Embryonic facial prominence (tissue), 1 donor: ENCODE results near the gene MCIDAS.

Source experiments
- DNase-seq: peaks from one replicate; pipeline ENCODE4 v3.0.0-alpha.2; 2016; ENCODE audit errors: extremely low spot score

The MCIDAS gene

GRCh38 chr5:55222092-55222984, 4.8 kb downstream of the MCIDAS start:
- DNase-seq, result no peak

DNA sequence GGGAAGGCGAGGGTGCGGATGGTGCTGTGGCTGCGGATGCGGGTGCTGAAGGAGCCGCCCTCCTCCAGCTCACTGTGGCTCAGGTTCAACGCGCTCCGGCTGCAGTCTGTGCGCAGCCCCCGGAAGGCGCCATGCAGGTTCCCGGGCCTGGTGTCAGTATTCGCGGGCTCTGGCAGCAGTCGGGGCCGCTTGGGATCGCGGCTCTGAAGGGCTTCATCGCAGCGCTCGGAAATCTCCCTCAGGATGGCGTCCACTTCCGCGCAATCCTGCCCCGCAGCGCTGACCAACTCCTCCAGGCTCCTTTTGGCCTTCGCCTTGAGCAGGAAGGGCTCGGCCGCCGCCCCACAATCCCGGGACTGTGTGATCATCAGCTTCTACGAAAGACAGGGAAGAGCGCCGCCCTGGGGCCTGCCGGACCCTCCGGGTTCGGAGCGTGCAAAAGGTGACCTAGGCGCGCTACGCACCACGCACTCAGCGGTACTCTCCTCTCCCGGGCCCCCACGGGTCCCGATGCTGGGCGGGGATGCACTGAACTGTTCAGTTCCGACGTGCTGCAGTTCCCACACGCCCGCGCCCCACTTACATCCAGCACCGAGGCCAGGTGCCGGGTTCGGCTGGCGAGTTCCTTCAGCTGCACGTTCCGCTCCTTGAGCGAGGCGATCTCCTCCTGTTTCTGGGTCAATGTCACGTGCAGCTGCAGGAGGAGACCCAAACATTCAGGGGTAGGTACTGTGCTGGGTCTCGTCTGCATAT, 6.5 kb downstream of the MCIDAS start:
- no peak for DNase-seq

GRCh38 chr5:55219770-55220169, 7.3 kb downstream of the MCIDAS start:
- DNase-seq, result no peak

DNA sequence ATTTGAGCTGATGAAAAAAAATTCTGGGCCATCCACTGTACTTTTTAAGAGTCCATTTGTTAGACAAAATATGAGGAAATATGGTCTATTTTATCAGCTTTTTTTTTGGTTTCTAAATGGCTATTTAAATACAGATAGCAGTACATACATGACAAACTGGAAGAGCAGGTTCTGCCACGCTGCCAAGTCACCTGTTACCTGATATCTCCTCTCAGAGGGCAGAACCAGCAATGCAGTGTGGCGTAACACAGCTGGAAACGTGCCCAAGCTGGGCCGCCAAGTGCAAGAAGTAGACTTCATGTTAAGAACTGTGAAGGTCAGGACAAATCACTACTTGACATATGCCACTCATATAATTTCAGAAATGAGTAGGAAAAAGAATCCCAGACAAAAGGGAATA, 8.1 kb downstream of the MCIDAS start:
- DNase-seq, result no peak

DNA sequence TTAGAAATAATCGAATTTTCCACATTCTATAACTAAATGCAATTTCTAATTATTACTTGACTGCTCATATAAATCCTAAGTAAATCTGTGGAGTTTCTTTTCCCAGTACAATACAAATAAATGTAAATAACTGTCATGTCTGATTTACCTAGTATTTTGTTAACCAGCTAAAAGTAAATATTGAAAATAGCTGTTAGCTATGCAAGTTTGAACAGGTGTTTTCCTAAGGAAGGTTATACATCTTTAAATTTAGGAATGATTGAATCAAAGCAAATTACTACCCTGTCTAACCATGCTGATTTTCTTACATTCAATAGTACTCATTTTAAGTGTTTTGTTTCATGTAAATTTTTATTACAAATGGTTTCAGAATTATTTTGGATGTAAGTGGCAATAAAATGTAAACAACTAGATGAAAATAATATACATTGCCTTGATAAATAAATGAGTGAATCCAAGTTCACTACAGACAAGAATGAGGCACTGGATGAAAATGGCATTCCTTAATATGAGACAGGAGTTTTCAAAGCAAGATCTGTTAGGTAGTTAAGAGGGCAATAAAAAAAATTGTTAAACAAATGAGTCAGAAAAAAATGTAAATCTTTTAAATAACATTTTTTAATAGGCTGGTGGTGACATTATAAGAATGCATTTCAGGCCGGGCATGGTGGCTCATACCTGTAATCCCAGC, 15.8 kb downstream of the MCIDAS start:
- DNase-seq, result no peak

- DNase-seq, result no peak
Observed at GRCh38 chr5:55205001-55205400, 22.1 kb downstream of the MCIDAS start.

DNA sequence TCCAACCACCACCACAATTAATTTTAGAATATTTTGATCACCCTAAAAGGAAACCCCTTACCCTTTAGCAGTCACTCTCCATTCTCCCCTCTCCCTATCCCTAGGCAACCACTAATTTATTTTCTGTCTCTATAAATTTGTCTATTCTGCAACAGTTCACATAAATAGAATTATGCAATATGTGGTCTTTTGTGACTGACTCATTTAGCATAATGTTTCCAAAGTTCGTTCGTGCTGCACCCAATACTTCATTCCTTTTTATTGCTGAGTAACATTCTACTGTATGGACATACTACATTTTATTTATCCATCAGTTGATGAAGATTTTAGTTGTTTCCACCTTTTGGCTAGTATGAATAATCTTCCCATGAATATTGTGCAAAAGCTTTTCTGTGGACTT, 36.0 kb downstream of the MCIDAS start:
- no peak for DNase-seq

DNA sequence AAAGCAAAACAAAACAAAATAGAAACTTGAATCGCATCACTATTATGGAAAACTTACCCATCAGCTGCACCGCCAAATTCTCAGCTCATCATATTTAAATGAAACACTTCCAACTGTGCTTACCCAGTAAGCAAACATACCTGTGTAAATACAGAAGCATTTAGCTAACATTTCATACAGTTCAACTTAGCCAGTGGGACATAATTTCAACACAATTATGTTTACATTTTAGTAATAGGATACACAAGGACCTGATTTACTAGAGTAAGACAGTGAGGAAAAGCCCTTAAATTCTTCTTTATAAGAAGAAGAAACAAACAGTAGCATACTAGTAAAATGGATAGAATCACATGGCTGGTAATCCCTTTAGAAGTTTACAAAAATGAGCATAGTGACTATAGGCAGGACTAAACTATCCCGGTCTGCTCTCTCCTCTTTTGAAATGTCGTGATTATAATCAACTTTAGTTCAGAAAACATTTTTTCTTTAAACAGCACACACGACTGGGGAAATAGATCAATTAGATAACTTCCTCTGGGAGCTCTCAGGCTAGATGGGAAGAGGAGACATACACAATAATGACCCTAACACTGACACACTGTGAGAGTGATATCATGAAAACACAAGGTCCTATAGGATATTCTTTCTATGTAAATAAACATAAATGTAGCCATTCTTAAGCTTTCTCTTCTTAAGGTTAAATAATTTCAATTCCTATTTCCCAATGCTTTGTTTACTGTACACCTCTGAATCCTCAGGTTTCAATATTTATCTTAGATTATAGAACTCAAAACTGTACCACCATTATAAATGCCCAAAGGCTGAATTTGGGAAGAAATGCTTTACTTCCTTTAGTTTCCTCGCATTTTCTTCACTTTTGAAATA, 38.2 kb downstream of the MCIDAS start:
- no peak for DNase-seq

DNA sequence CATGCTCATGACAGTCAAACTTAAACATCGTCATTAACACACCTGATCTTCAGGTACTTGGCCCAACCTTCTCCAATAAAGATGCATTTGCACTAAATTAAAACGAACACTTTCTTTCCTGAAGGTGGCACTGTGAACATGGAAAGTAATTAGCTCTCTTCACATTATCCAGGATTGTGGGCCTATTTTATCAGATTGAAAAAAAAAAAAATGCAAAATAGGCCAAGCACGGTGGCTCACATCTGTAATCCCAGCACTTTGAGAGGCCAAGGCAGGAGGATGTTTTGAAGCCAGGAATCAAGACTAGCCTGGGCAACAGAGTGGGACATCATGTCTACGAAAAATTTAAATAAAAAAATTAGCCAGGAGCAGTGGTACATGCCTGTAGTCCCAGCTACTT, 39.7 kb downstream of the MCIDAS start:
- no peak for DNase-seq

GRCh38 chr5:55180016-55180415, 47.1 kb downstream of the MCIDAS start:
- DNase-seq, result no peak

- no peak for DNase-seq
Observed at GRCh38 chr5:55177078-55177477, 50.0 kb downstream of the MCIDAS start.

DNA sequence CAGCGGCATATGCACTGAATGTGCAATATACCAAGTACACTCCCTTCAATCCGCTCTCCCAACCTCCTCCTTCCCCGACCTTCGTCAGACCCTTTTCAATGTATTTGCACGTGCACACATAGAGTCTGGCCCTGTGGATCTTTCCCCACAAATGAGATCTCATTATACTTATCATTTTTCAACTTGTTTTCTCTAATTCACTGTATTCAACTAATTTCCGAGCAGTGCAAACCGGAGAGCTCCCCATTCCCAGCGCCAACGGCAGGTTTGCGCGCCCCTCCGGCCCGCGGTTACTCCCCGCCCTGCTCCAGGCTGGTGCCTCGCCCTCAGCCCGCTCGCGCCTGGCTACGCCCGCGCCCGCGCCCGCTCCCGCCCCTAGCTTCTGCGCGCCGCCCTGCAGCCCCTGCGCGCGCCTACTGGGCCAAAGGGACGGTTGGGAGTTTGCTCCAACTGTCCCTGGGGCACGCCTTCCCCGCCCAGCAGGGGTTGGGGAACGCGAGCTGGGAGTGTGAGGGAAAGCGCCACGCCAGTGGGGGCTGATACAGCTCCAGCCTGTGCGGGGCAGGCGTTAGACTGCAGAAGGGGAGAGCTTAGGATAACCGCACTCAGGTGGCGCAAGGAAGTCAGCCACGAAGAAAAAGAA, 50.8 kb downstream of the MCIDAS start:
- no peak for DNase-seq

DNA sequence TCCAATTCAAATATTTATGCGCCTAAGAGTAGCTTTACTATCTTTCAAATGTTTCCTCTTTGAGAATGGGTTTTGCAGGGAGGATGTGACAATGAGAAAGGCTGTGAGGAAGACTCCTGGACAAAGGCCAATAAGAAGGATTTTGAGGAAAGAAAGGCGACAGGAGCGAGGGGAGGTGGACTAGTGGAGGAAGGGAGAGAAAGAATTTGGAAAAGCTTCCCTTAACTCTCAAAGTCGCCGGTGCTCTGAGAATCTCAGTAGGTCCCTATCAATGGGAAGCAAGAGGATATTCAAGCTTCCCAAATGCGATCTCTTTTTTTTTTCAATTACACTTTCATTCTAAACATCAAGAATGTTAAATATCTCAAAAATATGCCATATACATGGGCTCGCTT, 51.3 kb downstream of the MCIDAS start:
- DNase-seq, result no peak

GRCh38 chr5:55173687-55174230, 53.4 kb downstream of the MCIDAS start:
- DNase-seq, result no peak

DNA sequence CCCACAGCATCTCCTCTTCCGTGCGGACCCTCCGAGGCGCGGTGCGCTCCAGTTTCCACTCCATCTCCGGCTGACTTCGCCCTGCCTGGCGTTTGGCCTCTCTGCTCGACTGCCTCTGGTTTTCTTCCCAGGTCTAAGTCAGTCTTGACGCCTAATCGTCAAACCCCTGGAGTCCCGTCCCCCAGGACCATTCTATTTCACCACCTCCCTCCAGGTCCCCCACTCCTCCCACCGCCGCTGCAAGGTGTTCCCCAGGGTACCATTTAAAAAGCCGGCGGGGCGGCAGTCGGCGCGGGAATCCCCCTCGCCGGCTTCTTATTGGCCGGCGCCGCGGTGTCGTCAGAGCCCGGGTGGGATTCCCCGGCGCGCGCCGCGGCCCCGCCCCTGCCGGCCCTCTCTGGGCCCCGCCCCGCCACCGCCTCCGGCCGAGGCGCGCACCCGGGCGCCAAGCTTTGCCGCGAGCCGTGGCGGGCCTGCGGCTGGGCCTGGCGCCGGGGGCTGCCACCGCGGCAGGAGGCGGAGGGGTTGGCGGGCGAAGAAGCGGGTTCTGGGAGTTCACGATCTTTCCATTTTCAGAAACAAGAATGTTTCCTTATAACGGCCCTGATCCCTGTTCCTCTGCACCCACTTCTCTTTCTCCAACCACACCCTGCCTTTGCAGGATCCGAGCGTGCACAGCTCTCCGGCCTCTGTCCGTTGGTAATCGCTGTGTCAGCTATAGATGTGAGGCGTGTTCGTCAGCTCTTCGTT, 54.0 kb downstream of the MCIDAS start, which contains the start of gene CDC20B:
Gene CDC20B, minus strand, starts transcription at position 241 of the 750 bp plus-strand sequence. Its CDS starts 177 bp downstream, at position 64.
- no peak for DNase-seq

GRCh38 chr5:55172051-55172899, 54.8 kb downstream of the MCIDAS start:
- DNase-seq, result peak; percentile 69

DNA sequence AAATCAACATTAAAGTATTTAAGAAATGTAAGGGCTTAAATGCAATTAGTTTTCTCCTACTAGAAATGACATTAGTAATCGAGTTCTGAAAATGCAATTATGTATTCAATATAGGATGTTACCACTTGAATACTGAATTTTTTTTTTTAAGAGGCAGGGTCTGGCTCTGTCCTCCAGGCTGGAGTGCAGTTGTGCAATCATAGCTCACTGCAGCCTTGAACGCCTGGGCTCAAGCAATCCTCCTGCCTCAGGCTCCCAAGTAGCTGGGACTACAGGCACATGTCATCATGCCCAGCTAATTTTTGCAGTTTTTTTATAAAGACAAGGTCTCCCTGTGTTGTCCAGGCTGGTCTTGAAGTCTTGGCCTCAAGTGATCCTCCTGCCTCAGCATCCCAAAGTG, 55.6 kb downstream of the MCIDAS start:
- DNase-seq, result no peak
